HEK293 (cell line): Measurements from ENCODE around the gene DRC7.

Source experiments
- CTCF ChIA-PET: fragments of 350-600 bp; formaldehyde crosslinking; extraction: SDS; loops from one replicate; lab custom pipeline; 2021; ENCODE audit warnings: antibody characterized with exemption; lab: Yijun Ruan, JAX
- POLR2A ChIA-PET: fragments of 300-600 bp; formaldehyde crosslinking; extraction: SDS; loops from one replicate; lab custom pipeline; 2020; ENCODE audit warnings: antibody characterized with exemption, inconsistent platforms; lab: Yijun Ruan, JAX
- H3K27ac ChIP-seq: fragments of 200-500 bp; sonication (Bioruptor generic); 2 replicates; pipeline ENCODE4 v1.5.1; 2014; ENCODE audit warnings: low read depth, low read length, control low read depth, inconsistent platforms; ENCODE audit errors: extremely low read depth
- H3K36me3 ChIP-seq, 2 experiments: fragments of 200-500 bp in 1 of 2; sonication (Bioruptor generic) in 1 of 2; 1 replicate in 1 of 2; 2 replicates in 1 of 2; pipeline ENCODE4 v1.5.1; 2014 to 2017; ENCODE audit warnings: inconsistent platforms in 2 of 2, low read length in 2 of 2; ENCODE audit not compliant: control insufficient read depth in 2 of 2, insufficient read depth in 1 of 2
- H3K4me1 ChIP-seq: fragments of 200-500 bp; sonication (Bioruptor generic); 2 replicates; pipeline ENCODE4 v1.5.1; 2014; ENCODE audit warnings: mild to moderate bottlenecking, low read length, inconsistent platforms; ENCODE audit not compliant: control insufficient read depth, insufficient read depth
- H3K4me3 ChIP-seq: 2 replicates; pipeline ENCODE4 v1.5.1; 2011; ENCODE audit warnings: low read depth, mild to moderate bottlenecking, control low read depth, low read length, moderate library complexity
- H3K9me3 ChIP-seq: fragments of 200-500 bp; sonication (Bioruptor generic); 2 replicates; pipeline ENCODE4 v1.5.1; 2014; ENCODE audit warnings: low read depth, low read length, inconsistent platforms; ENCODE audit not compliant: control insufficient read depth, insufficient read depth
- GFI1B ChIP-seq: fragments of 450-650 bp; formaldehyde crosslinking; IDR thresholded peaks from 2 replicates; pipeline ENCODE4 v1.5.1; 2016; ENCODE audit warnings: missing biosample characterization, missing genetic modification characterization
- KLF17 ChIP-seq: fragments of 450-650 bp; formaldehyde crosslinking; IDR thresholded peaks from 2 replicates; pipeline ENCODE4 v1.5.1; 2016; ENCODE audit warnings: missing biosample characterization, missing genetic modification characterization
- MEIS1 ChIP-seq: sonication (generic); formaldehyde crosslinking; IDR thresholded peaks from 2 replicates; pipeline ENCODE4 v1.8.1; 2022; ENCODE audit warnings: missing genetic modification reagents, mild to moderate bottlenecking, borderline replicate concordance
- PRDM2 ChIP-seq: fragments of 450-650 bp; formaldehyde crosslinking; IDR thresholded peaks from 2 replicates; pipeline ENCODE4 v1.5.1; 2016; ENCODE audit warnings: missing biosample characterization, missing genetic modification characterization, borderline replicate concordance
- ZBTB10 ChIP-seq: fragments of 450-650 bp; formaldehyde crosslinking; IDR thresholded peaks from 2 replicates; pipeline ENCODE4 v1.5.1; 2016; ENCODE audit warnings: missing biosample characterization, missing genetic modification characterization
- ZBTB7A ChIP-seq: fragments of 450-650 bp; formaldehyde crosslinking; IDR thresholded peaks from 2 replicates; pipeline ENCODE4 v1.5.1; 2016; ENCODE audit warnings: low read depth, missing biosample characterization, missing genetic modification characterization
- ZFP41 ChIP-seq: fragments of 450-650 bp; formaldehyde crosslinking; IDR thresholded peaks from 2 replicates; pipeline ENCODE4 v1.5.1; 2016; ENCODE audit warnings: missing biosample characterization, missing genetic modification characterization, borderline replicate concordance
- ZNF114 ChIP-seq: fragments of 450-650 bp; formaldehyde crosslinking; IDR thresholded peaks from 2 replicates; pipeline ENCODE4 v1.5.0; 2017; ENCODE audit warnings: missing biosample characterization, missing genetic modification characterization
- ZNF146 ChIP-seq: fragments of 450-650 bp; formaldehyde crosslinking; IDR thresholded peaks from 2 replicates; pipeline ENCODE4 v1.5.1; 2016; ENCODE audit warnings: missing biosample characterization, missing genetic modification characterization
- ZNF157 ChIP-seq: fragments of 450-650 bp; formaldehyde crosslinking; IDR thresholded peaks from 2 replicates; pipeline ENCODE4 v1.5.1; 2016; ENCODE audit warnings: missing biosample characterization, missing genetic modification characterization
- ZNF174 ChIP-seq: fragments of 450-650 bp; formaldehyde crosslinking; IDR thresholded peaks from 2 replicates; pipeline ENCODE4 v1.5.0; 2017; ENCODE audit warnings: missing biosample characterization, mild to moderate bottlenecking, missing genetic modification characterization
- ZNF211 ChIP-seq: fragments of 450-650 bp; formaldehyde crosslinking; IDR thresholded peaks from 2 replicates; pipeline ENCODE4 v1.5.1; 2016; ENCODE audit warnings: low read depth, missing biosample characterization, missing genetic modification characterization
- ZNF292 ChIP-seq: fragments of 450-650 bp; formaldehyde crosslinking; IDR thresholded peaks from 2 replicates; pipeline ENCODE4 v1.5.1; 2016; ENCODE audit warnings: low read depth, missing biosample characterization, missing genetic modification characterization, borderline replicate concordance
- ZNF324 ChIP-seq: fragments of 450-650 bp; formaldehyde crosslinking; IDR thresholded peaks from 2 replicates; pipeline ENCODE4 v1.5.1; 2016; ENCODE audit warnings: missing biosample characterization, missing genetic modification characterization
- ZNF335 ChIP-seq: fragments of 450-650 bp; formaldehyde crosslinking; conservative IDR thresholded peaks from 2 replicates; pipeline ENCODE4 v1.5.1; 2016; ENCODE audit warnings: missing biosample characterization, missing genetic modification characterization
- ZNF521 ChIP-seq: fragments of 450-650 bp; formaldehyde crosslinking; IDR thresholded peaks from 2 replicates; pipeline ENCODE4 v1.5.1; 2017; ENCODE audit warnings: missing biosample characterization, mild to moderate bottlenecking, missing genetic modification characterization
- ZNF610 ChIP-seq: fragments of 450-650 bp; formaldehyde crosslinking; IDR thresholded peaks from 2 replicates; pipeline ENCODE4 v1.5.1; 2016; ENCODE audit warnings: missing biosample characterization, missing genetic modification characterization, borderline replicate concordance
- ZNF629 ChIP-seq: fragments of 450-650 bp; formaldehyde crosslinking; IDR thresholded peaks from 2 replicates; pipeline ENCODE4 v1.5.1; 2017; ENCODE audit warnings: missing biosample characterization, missing genetic modification characterization
- ZNF654 ChIP-seq: fragments of 450-650 bp; formaldehyde crosslinking; IDR thresholded peaks from 2 replicates; pipeline ENCODE4 v1.5.1; 2016; ENCODE audit warnings: low read depth, missing biosample characterization, missing genetic modification characterization
- ZNF660 ChIP-seq: fragments of 450-650 bp; IDR thresholded peaks from 2 replicates; pipeline ENCODE4 v1.5.1; 2018; ENCODE audit warnings: missing biosample characterization, mild to moderate bottlenecking, missing genetic modification characterization
- ZNF76 ChIP-seq: fragments of 450-650 bp; formaldehyde crosslinking; IDR thresholded peaks from 2 replicates; pipeline ENCODE4; 2016; ENCODE audit warnings: low read depth, missing biosample characterization, missing genetic modification characterization, borderline replicate concordance
- ZNF792 ChIP-seq: fragments of 450-650 bp; formaldehyde crosslinking; IDR thresholded peaks from 2 replicates; pipeline ENCODE4 v1.5.1; 2016; ENCODE audit warnings: missing biosample characterization, missing genetic modification characterization
- ZSCAN4 ChIP-seq: fragments of 450-650 bp; formaldehyde crosslinking; IDR thresholded peaks from 2 replicates; pipeline ENCODE4 v1.5.1; 2017; ENCODE audit warnings: missing biosample characterization, missing genetic modification characterization

Gene DRC7

GRCh38 chr16:57679016-57679415, 15.6 kb upstream of the DRC7 start:
- POLR2A ChIA-PET: no interaction called here
- Histone ChIP-seq H3K4me1 (no peaks in the 10 kb centered on the region), H3K9me3 (no peaks in the 10 kb centered on the region), H3K36me3 (no peaks in the 10 kb centered on the region), H3K27ac (no peak overlapping the region), H3K4me3 (no peak overlapping the region)
- CTCF ChIA-PET: no interaction called here
- TF ChIP-seq ZNF292 (tag by site-specific recombination): no peak
- no peak for TF ChIP-seq MEIS1 (CRISPR knock-in tag)
- no peak for TF ChIP-seq KLF17 (tag by site-specific recombination)
- TF ChIP-seq ZNF335: no peak

- CTCF ChIA-PET: no interaction called here
- TF ChIP-seq ZNF792 (tag by site-specific recombination) (no peak), ZNF660 (no peak), ZNF610 (tag by site-specific recombination) (no peak), ZNF76 (tag by site-specific recombination) (no peak), ZNF654 (tag by site-specific recombination) (no peak), PRDM2 (tag by site-specific recombination) (no peak), ZSCAN4 (tag by site-specific recombination) (no peak), ZNF114 (tag by site-specific recombination) (no peak), ZBTB7A (tag by site-specific recombination) (no peak), ZBTB10 (tag by site-specific recombination) (no peak), ZNF324 (tag by site-specific recombination) (no peak), ZNF174 (tag by site-specific recombination) (no peak), GFI1B (no peak), ZNF629 (no peak), ZNF211 (no peak), MEIS1 (CRISPR knock-in tag) (no peak), ZFP41 (tag by site-specific recombination) (no peak), ZNF146 (tag by site-specific recombination) (no peak), ZNF521 (tag by site-specific recombination) (no peak), ZNF157 (tag by site-specific recombination) (no peak)
- Histone ChIP-seq H3K4me1 (no peaks in the 10 kb centered on the region), H3K36me3 (no peaks in the 10 kb centered on the region), H3K9me3 (no peaks in the 10 kb centered on the region), H3K27ac (no peak overlapping the region), H3K4me3 (no peak overlapping the region)
- POLR2A ChIA-PET: no interaction called here
Observed at GRCh38 chr16:57679767-57680482, 14.7 kb upstream of the DRC7 start.
